Skeletal muscle satellite cell (primary cell): ENCODE measurements around the gene MAN2A2. TPM values are rescaled to one million over a fixed set of nuclear protein-coding genes. Genes with fewer than 3 reads are reported as not detected.

Experiments
- H3K27me3 ChIP-seq: 2 replicates; pipeline ENCODE4 v1.7.0; 2013; ENCODE audit warnings: low read length; ENCODE audit not compliant: control insufficient read depth, insufficient read depth
- H3K36me3 ChIP-seq: 2 replicates; pipeline ENCODE4 v1.7.0; 2013; ENCODE audit warnings: mild to moderate bottlenecking, control low read depth, low read length; ENCODE audit not compliant: insufficient read depth
- H3K4me1 ChIP-seq: 2 replicates; pipeline ENCODE4 v1.7.0; 2013; ENCODE audit warnings: low read length; ENCODE audit not compliant: control insufficient read depth, insufficient read depth
- H3K4me2 ChIP-seq: 2 replicates; pipeline ENCODE4 v1.7.0; 2013; ENCODE audit warnings: mild to moderate bottlenecking, low read length
- H3K4me3 ChIP-seq: 2 replicates; pipeline ENCODE4 v1.7.0; 2013; ENCODE audit warnings: low read length
- H3K9ac ChIP-seq: 2 replicates; pipeline ENCODE4 v1.7.0; 2013; ENCODE audit warnings: mild to moderate bottlenecking, low read depth, low read length, moderate library complexity
- H3K9me3 ChIP-seq: replicated peaks from 2 replicates; pipeline ENCODE4 v1.7.0; 2013; ENCODE audit warnings: mild to moderate bottlenecking, control low read depth, low read length
- small RNA-seq: library from RNA; depleted of rRNA; stranded (forward); fragments of <200 nt; gene quantifications from one replicate; pipeline ENCODE3, GENCODE V24; 2012

The MAN2A2 gene

GRCh38 chr15:90970274-90970673 lies 67.2 kb downstream of the MAN2A2 start:
- Histone ChIP-seq H3K9ac (no peak overlapping the region), H3K4me3 (no peak overlapping the region), H3K4me1 (no peaks in the 10 kb centered on the region), H3K36me3 (peaks cover 43% of the 10 kb centered on the region), H3K9me3 (no peaks in the 10 kb centered on the region), H3K4me2 (no peak overlapping the region), H3K27me3 (no peaks in the 10 kb centered on the region)

GRCh38 chr15:90972133-90972532 lies 69.0 kb downstream of the MAN2A2 start:
- Histone ChIP-seq H3K9ac (no peak overlapping the region), H3K36me3 (peaks cover 48% of the 10 kb centered on the region), H3K4me2 (no peak overlapping the region), H3K9me3 (no peaks in the 10 kb centered on the region), H3K27me3 (no peaks in the 10 kb centered on the region), H3K4me1 (no peaks in the 10 kb centered on the region), H3K4me3 (no peak overlapping the region)

Small RNAs within 50 kb of the gene (small RNA-seq; reads per million reads assigned to genes)
- not detected for gene RN7SL363P
